SU-DHL-6 (cell line): ENCODE data around the gene IL6ST.

ENCODE experiments used
- H2AFZ ChIP-seq: fragments of 200-600 bp; sonication (generic); 2 replicates; pipeline ENCODE4 v1.6.1; 2014; ENCODE audit warnings: low read depth, mild to moderate bottlenecking, moderate library complexity, mixed read lengths, antibody characterized with exemption, low read length; ENCODE audit not compliant: severe bottlenecking
- H3F3A ChIP-seq: fragments of 200-600 bp; shearing (Covaris generic); 2 replicates; pipeline ENCODE4 v1.6.0; 2016; ENCODE audit warnings: antibody characterized with exemption, mild to moderate bottlenecking; ENCODE audit not compliant: insufficient read depth
- H3K27ac ChIP-seq: fragments of 200-600 bp; sonication (generic); 2 replicates; pipeline ENCODE4 v1.5.1; 2016; ENCODE audit warnings: low read depth, mild to moderate bottlenecking, low read length, moderate library complexity, mixed read lengths
- H3K27me3 ChIP-seq: fragments of 200-600 bp; sonication (generic), shearing (Covaris generic); 2 replicates; pipeline ENCODE4 v1.6.0; 2014; ENCODE audit warnings: mild to moderate bottlenecking, low read length
- H3K36me3 ChIP-seq: fragments of 200-600 bp; sonication (generic); 2 replicates; pipeline ENCODE4 v1.6.1; 2014; ENCODE audit warnings: mild to moderate bottlenecking, low read length, mixed read lengths
- H3K4me2 ChIP-seq: fragments of 300-600, 200-600 bp; shearing (Covaris generic), sonication (generic); 2 replicates; pipeline ENCODE4 v1.6.0; 2014; ENCODE audit warnings: low read length, low read depth, mild to moderate bottlenecking; ENCODE audit not compliant: poor library complexity, severe bottlenecking
- H3K4me3 ChIP-seq: fragments of 200-600 bp; sonication (generic); 2 replicates; pipeline ENCODE4 v1.5.1; 2014; ENCODE audit warnings: antibody characterized with exemption, low read length, mild to moderate bottlenecking, mixed read lengths; ENCODE audit not compliant: insufficient read depth, poor library complexity, severe bottlenecking
- H3K79me2 ChIP-seq: fragments of 200-600 bp; sonication (generic); 2 replicates; pipeline ENCODE4 v1.6.1; 2014; ENCODE audit warnings: mild to moderate bottlenecking, low read length, moderate library complexity; ENCODE audit not compliant: insufficient read depth
- H3K9ac ChIP-seq: fragments of 200-600 bp; sonication (generic); 2 replicates; pipeline ENCODE4 v1.7.0; 2014; ENCODE audit warnings: mild to moderate bottlenecking, low read length
- H3K9me2 ChIP-seq: fragments of 200-600 bp; sonication (generic); replicated peaks from 2 replicates; pipeline ENCODE4 v1.6.1; 2014; ENCODE audit warnings: low read length; ENCODE audit not compliant: insufficient read depth
- H3K9me3 ChIP-seq: fragments of 200-600 bp; sonication (generic); 2 replicates; pipeline ENCODE4 v1.6.1; 2014; ENCODE audit warnings: low read length, mixed read lengths; ENCODE audit not compliant: insufficient read depth
- H4K20me1 ChIP-seq: fragments of 200-600 bp; sonication (generic); 2 replicates; pipeline ENCODE4 v1.6.1; 2014; ENCODE audit warnings: low read depth, mild to moderate bottlenecking, antibody characterized with exemption, low read length, moderate library complexity, mixed read lengths
- EZH2phosphoT487 ChIP-seq: fragments of 200-600 bp; sonication (generic), shearing (Covaris generic); conservative IDR thresholded peaks from 2 replicates; pipeline ENCODE4 v1.6.1; 2018; ENCODE audit warnings: mild to moderate bottlenecking, antibody characterized with exemption, low read length, moderate library complexity, mixed read lengths
- TF ChIP-seq, protein P1 (sequence below): fragments of 200-600 bp; sonication (generic); IDR thresholded peaks from one replicate; pipeline ENCODE4 v1.5.1; 2017; ENCODE audit warnings: antibody characterized with exemption, mild to moderate bottlenecking, low read length, moderate library complexity; ENCODE audit not compliant: insufficient read depth, poor library complexity, severe bottlenecking

The IL6ST gene

DNA sequence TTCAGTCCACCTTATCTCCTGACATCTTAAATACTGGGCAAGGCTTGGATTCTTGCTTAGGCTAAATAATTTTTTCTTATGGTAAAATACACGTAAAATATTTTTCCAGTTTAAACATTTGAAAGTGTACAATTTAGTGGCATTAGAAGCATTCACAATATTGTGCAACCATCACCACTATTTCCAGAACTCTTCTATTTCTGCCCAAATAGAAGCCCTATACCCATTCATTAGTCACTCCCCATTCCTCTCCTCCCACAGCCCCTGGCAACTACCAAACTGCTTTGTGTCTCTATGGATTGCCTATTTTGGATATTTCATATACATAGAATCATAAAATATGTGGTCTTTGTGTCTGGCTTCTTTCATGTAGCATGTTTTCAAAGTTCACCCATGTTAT lies 86.0 kb downstream of the IL6ST start:
- Histone ChIP-seq H3K27me3 (0 out of 2 replicates have a peak, but pooled peaks cover 2% of the 10 kb centered on the region), H4K20me1 (no peaks in the 10 kb centered on the region), H3K9me2 (no peaks in the 10 kb centered on the region), H3K27ac (no peak overlapping the region), H3K79me2 (no peaks in the 10 kb centered on the region), H3K9me3 (no peaks in the 10 kb centered on the region), H3K9ac (no peak overlapping the region), H3K36me3 (no peaks in the 10 kb centered on the region), H3K4me3 (no peak overlapping the region), H2AFZ (no peak overlapping the region), H3K4me2 (no peak overlapping the region), H3F3A (no peaks in the 10 kb centered on the region)
- TF ChIP-seq EZH2phosphoT487: no peak
- TF ChIP-seq, protein P1, sequence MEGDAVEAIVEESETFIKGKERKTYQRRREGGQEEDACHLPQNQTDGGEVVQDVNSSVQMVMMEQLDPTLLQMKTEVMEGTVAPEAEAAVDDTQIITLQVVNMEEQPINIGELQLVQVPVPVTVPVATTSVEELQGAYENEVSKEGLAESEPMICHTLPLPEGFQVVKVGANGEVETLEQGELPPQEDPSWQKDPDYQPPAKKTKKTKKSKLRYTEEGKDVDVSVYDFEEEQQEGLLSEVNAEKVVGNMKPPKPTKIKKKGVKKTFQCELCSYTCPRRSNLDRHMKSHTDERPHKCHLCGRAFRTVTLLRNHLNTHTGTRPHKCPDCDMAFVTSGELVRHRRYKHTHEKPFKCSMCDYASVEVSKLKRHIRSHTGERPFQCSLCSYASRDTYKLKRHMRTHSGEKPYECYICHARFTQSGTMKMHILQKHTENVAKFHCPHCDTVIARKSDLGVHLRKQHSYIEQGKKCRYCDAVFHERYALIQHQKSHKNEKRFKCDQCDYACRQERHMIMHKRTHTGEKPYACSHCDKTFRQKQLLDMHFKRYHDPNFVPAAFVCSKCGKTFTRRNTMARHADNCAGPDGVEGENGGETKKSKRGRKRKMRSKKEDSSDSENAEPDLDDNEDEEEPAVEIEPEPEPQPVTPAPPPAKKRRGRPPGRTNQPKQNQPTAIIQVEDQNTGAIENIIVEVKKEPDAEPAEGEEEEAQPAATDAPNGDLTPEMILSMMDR: no peak

DNA sequence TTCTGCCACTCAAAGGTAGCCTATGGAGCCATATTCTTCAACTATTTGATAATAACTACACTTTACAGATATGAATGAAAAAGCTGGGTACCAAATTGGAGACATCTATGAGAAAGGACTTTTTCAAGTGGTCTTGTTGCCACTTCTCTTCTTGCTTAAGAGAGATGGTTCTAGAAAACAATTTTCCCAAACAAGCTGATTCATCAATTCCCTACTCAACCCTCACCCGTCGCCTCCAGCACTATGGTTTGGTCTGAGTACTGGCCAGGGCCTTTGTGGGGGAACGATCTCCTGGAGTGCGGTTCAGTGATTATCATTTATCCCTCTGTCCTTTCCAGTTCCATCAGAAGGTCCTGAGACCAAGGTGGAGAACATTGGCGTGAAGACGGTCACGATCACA lies 86.8 kb downstream of the IL6ST start:
- Histone ChIP-seq H3K9me2 (no peaks in the 10 kb centered on the region), H2AFZ (no peak overlapping the region), H3K9ac (no peak overlapping the region), H3F3A (no peaks in the 10 kb centered on the region), H3K4me2 (no peak overlapping the region), H3K27ac (no peak overlapping the region), H3K36me3 (no peaks in the 10 kb centered on the region), H3K27me3 (0 out of 2 replicates have a peak, but pooled peaks cover 2% of the 10 kb centered on the region), H3K9me3 (no peaks in the 10 kb centered on the region), H3K4me3 (no peak overlapping the region), H4K20me1 (no peaks in the 10 kb centered on the region), H3K79me2 (no peaks in the 10 kb centered on the region)
- TF ChIP-seq EZH2phosphoT487: no peak
- TF ChIP-seq, protein P1: no peak

DNA sequence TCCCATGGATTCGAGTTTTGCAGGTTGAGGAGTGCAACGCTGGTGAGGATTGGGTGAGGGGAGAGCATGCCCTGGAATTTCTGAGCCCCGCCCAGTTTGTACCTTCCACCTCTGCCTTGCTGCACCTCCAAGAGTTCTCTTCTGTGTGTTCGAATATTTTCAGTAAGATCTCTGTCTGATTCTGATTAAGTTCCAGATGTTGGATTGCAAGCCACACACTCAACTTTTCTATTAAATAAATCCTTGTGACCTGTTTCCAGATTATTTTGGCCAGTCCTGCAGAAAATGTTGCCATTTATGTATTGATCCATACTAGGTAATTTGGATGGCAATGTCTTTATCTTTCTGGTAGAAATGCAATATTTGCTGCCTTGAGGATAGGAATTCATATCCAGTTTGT lies 89.5 kb downstream of the IL6ST start:
- Histone ChIP-seq H3K9ac (no peak overlapping the region), H3K27ac (no peak overlapping the region), H3K9me2 (no peaks in the 10 kb centered on the region), H3K9me3 (no peaks in the 10 kb centered on the region), H3K36me3 (no peaks in the 10 kb centered on the region), H3K27me3 (no peaks in the 10 kb centered on the region), H3F3A (no peaks in the 10 kb centered on the region), H4K20me1 (no peaks in the 10 kb centered on the region), H3K4me2 (no peak overlapping the region), H3K4me3 (no peak overlapping the region), H3K79me2 (no peaks in the 10 kb centered on the region), H2AFZ (no peak overlapping the region)
- TF ChIP-seq, protein P1: no peak
- TF ChIP-seq EZH2phosphoT487: no peak

DNA sequence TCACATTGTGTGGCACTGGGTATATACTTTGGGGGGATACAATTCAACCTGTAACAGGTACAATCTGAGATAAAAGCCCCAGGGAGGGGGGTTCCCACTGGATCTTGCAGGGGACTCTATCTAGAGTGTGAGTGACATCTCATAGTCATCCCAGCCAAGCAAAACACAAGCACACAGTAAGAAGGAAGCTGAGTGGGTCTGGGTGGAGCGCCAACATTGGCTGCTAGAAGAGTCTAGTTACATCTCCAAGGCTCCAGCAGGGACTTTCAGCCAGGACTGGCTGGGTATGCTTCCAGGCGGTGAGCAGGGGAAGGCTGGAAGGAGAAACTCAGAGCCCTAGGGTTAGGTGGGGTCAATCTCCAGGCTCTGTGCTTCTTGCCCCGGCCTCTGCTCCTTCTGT lies 90.6 kb downstream of the IL6ST start:
- TF ChIP-seq, protein P1: no peak
- no peak for TF ChIP-seq EZH2phosphoT487
- Histone ChIP-seq H3F3A (no peaks in the 10 kb centered on the region), H4K20me1 (no peaks in the 10 kb centered on the region), H3K27ac (no peak overlapping the region), H3K9ac (no peak overlapping the region), H3K36me3 (no peaks in the 10 kb centered on the region), H3K79me2 (no peaks in the 10 kb centered on the region), H3K27me3 (no peaks in the 10 kb centered on the region), H3K4me2 (no peak overlapping the region), H2AFZ (no peak overlapping the region), H3K4me3 (no peak overlapping the region), H3K9me3 (no peaks in the 10 kb centered on the region), H3K9me2 (no peaks in the 10 kb centered on the region)
